ENCODE data around the gene FBLN2.

GRCh38 chr3:13588993-13589392, 40.1 kb downstream of the FBLN2 start:
- TF ChIP-seq NR3C1 (IDR thresholded peaks at IDR 0.05) (no peak), REST (IDR thresholded peaks at IDR 0.05) (no peak)

All from A549 (cell line).